NOMO-1 (cell line): ENCODE measurements around the gene VASN.

Experiments
- DNase-seq, 2 experiments: peaks; one replicate each; lab custom pipeline; 2025; ENCODE audit not compliant: unreplicated experiment in 2 of 2; lab: John Stamatoyannopoulos, UW

Gene VASN

DNA sequence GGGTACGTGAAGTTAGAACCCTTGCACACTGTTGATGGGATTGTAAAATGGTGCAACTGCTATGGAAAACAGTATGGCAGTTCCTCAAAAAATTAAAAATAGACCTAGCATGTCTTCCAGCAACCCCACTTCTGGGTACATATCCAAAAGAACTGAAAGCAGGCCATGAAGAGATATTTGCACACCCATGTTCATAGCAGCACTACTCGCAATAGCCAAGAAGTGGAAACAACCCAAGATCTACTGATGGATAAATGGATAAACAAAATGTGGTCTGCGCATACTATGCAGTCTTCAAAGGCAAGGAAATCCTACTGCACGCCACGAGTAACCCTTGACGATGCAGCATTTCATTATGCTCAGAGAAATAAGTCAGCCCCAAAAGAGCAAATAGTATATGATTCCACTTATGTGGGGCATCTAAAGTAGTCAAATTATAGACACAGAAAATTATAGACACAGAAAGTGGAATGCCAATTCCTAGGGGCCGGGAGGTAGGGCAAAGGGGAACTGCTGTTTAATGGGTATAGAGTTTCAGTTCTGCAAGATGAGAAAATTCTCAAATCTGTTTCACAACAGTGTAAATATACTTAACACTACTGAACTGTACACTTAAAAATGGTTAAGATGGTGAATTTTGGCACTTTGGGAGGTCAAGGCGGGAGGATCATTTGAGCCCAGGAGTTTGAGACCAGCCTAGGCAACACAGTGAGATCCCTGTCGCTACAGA lies 27.5 kb downstream of the VASN start:
- peak; percentile 61 to 79 for DNase-seq

- no peak for DNase-seq
These were observed 29.4 kb downstream of the VASN start for GRCh38 chr16:4401094-4401501.

DNA sequence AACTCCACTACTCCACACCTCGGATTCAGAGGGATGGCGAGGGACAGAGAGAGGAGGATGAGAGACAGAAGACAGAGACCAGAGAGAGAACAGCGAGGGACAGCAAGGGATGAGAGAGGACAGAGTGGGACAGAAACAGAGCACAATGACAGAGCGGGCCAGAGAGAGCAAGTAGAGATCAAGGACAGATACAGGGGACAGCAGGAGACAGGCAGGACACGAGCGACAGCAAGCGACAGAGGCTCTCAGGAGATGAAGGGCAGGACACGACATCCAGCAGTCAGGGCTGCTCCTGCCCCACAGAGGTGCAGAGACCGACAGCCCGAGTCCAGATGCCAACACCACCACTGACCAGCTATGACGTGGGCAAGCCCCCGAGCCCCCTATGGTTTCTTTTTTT lies 29.9 kb downstream of the VASN start:
- no peak for DNase-seq

- DNase-seq: peak; percentile 43 to 51
These were observed 30.9 kb downstream of the VASN start for GRCh38 chr16:4402439-4403132.

GRCh38 chr16:4403133-4403949 lies 31.7 kb downstream of the VASN start:
- DNase-seq: no peak

GRCh38 chr16:4404247-4404966 lies 32.8 kb downstream of the VASN start:
- no peak for DNase-seq

GRCh38 chr16:4404967-4405696 lies 33.5 kb downstream of the VASN start:
- no peak for DNase-seq

GRCh38 chr16:4407543-4408322 lies 36.1 kb downstream of the VASN start:
- no peak for DNase-seq

- no peak for DNase-seq
These were observed 36.7 kb downstream of the VASN start for GRCh38 chr16:4408323-4408690.

DNA sequence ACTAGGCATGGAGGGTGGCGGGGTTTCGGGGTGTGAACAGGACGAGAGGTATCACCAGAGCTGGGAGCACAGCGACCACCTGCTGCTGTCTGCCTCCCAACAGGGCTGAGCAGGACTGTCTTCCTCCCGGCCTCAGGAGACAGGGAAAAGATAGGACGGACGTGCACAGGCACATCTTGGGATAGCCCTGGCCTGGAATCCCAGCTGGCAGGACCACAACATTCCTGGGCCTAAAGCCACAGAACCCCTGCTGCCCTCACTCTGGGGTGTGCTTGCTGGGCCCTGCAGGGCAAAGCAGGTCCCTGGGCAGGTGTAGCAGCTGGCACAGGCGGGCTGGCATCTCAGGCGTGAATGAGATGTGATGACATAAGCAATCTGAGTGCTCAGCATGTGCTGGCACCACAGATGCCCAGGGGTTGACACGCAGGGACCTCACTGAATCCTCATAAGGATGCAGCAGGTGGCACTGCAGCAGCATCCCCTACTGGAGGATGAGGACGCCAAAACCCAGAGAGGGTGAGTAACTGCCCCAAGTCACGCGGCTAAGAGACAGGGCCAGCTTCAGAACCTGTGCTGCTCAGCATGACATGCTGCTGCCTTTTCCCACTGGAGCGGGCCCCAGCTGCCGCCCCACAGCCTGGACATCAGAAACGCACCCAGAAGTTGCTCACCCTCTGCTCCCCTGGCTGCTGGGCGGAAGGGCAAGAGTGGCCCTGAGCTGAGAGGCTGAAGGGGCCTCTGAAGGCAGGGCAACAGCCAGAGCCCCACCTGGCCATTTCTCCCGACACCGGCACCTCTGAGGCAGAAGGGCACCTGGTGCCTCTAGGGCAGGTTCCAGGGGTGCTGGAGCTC lies 37.7 kb downstream of the VASN start:
- DNase-seq: no peak

DNA sequence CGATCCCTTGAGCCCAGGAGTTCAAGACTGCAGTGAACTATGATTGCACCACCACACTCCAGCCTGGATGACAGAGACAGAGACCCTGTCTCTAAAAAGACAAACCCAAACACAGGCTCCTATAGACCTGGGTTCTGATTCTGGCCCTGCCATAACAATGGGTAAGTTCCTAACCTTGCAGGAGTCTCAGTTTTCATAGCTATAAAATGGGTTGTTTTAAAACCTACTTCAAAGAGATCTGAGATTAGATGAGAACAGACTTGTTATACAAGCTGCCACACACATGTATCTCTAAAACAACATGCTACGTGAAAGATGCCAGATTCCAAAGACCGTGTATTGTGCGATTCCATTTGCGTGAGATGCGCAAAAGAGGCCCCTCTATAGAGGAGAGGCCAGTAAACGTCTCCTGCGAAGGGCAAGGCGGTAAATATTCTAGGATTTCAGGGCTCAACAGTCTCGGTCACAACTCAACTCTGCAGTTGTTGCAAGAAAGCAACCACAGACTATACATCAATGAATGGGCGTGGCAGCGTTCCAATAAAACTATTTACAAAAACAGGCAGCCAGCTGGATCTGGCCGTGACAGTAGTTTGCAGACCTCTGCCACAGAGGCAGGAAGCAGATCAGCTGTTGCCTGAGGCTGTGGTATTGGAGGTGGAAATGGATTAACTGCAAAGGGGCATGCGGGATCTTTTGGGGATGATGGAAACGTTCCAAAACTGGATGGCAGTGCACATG lies 38.9 kb downstream of the VASN start:
- DNase-seq: no peak

DNA sequence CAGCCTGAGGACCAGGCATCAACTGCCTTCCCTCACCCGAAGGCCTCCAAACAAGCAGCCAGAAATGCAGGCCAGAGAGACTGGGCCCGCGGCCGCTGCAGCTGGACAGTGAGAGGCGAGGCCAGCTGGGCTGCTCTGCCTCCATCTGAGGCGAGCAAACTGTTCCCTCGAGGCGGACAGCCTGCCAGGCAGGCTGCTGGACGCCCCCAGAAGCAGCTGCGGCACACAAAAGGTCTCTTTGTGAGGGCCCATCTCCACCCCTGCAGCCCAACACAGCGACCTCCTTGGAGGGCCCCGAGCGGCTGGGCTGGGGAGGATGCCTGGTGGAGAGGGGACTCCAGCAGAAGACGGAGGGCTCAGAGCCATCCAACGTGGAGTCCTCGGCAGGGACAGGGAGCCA lies 40.0 kb downstream of the VASN start:
- no peak for DNase-seq

DNA sequence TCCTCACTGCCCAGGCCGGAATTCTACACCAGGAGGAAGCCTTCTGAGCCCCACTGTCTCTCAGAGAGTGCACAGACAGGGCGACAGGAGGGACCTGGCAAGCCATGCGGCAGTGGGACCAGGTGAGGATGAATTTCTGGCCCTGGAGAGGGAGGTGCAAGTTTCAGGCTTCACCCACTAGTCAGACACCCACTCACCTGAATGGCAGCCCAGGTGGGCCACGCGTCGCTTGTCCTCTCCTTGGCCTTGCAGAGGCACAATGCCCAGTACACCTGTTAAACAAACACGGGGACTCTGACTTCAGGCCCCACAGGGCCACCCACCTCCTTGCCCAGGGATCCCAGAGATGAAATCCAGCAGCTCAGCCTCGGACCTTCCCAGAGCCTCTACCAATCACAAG lies 40.5 kb downstream of the VASN start:
- no peak for DNase-seq

DNA sequence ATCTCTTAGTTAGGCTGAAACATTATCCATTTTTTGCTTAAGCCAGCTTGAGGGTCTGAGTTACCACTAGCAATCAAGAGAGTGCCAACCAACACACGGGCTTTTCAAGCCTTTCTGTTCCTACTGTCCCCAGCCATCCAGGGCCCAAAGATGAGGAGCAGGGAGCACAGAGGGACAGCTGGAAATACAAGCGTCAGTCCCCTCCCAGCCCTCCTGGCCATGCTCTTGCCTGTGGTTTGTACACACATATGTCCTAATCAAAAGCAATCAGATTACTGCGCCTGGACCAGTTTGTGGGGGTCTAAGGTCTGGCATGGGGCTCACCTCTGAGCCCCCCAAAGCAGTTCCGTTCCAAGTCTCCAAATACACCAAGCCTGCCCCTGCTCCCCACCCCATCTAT lies 41.2 kb downstream of the VASN start:
- DNase-seq: no peak

DNA sequence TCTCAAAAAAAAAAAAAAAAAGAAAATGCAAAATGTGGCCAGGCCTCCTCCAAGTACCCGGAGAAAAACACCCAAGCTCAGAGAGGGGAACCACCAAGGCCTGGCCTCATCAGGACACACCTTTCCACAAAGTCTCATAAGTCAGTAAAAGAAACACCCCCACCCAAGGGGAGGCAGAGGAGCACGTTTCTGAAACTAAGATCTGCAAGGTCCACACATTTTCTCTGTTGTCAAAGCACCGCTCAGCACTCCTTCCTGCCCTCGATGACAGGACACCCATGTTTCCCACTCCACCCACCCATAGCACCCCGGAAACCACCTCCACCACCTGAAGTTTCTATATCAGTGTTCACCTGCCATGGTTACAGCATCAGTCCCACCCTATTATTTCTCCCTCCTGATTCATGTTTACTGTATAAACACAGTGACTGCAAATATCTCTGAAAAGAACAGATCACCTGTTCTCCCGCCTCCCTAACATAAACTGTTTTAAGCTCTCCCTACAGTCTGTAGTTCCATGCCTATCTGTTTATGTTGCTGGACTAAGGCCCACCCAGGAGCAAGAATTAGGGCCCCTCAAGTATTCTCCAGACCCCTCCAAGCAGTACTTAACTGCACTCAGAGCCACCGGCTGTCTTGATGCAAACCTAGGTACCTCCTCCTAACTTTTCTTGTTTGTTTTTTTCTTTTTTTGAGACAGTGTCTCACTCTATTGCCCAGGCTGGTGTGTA lies 42.7 kb downstream of the VASN start:
- no peak for DNase-seq

- DNase-seq: peak; percentile 77 to 85
These were observed 44.0 kb downstream of the VASN start for GRCh38 chr16:4415538-4416199.
